Sigmoid colon (tissue), 4 donors: Measurements from ENCODE around the gene KAT2B.

Experiments
- EP300 ChIP-seq, 4 donors: sonication (generic); formaldehyde crosslinking; IDR thresholded peaks; one replicate each; pipeline ENCODE4 v1.6.1; 2017; ENCODE audit warnings: antibody characterized with exemption in 4 of 4
- POLR2A ChIP-seq, 2 donors: fragments of 450-650 bp; IDR thresholded peaks; one replicate each; pipeline ENCODE4 v1.6.1; 2016; ENCODE audit warnings: antibody characterized with exemption in 2 of 2, mild to moderate bottlenecking in 2 of 2, moderate library complexity in 2 of 2
- POLR2AphosphoS5 ChIP-seq, 4 donors: sonication (generic); formaldehyde crosslinking; IDR thresholded peaks; one replicate each; pipeline ENCODE4 v1.6.1; 2017; ENCODE audit warnings: antibody characterized with exemption in 4 of 4
- TF ChIP-seq, protein P1 (sequence below), 4 experiments: fragments of 450-650 bp in 3 of 4; fragments of 200-600 bp in 1 of 4; IDR thresholded peaks; one replicate each; pipeline ENCODE4 v1.5.1; 2016 to 2019; ENCODE audit warnings: antibody characterized with exemption in 4 of 4, mild to moderate bottlenecking in 3 of 4, moderate library complexity in 2 of 4

DNA sequence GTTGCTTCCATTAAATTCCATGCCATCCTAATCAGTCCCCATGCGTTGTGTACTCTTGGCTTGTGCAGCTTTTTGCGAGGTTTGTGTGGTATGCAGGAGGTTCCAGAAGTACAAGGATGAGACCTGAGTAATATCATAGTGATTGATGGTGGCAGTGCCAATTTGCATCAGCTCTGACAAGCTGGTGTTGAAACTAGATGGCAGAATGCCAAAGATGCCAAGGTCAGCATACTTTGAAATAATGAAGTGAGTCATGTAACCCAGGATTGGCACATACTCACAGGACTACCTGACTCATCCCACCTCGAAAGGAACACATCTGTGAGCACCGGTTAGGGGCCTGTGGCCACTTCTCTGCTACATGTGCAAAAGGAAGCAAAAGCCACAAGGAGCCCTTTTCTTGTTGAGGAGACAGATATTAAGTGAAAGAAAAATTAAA is 14.3 kb downstream of the KAT2B start:
- TF ChIP-seq, protein P1, sequence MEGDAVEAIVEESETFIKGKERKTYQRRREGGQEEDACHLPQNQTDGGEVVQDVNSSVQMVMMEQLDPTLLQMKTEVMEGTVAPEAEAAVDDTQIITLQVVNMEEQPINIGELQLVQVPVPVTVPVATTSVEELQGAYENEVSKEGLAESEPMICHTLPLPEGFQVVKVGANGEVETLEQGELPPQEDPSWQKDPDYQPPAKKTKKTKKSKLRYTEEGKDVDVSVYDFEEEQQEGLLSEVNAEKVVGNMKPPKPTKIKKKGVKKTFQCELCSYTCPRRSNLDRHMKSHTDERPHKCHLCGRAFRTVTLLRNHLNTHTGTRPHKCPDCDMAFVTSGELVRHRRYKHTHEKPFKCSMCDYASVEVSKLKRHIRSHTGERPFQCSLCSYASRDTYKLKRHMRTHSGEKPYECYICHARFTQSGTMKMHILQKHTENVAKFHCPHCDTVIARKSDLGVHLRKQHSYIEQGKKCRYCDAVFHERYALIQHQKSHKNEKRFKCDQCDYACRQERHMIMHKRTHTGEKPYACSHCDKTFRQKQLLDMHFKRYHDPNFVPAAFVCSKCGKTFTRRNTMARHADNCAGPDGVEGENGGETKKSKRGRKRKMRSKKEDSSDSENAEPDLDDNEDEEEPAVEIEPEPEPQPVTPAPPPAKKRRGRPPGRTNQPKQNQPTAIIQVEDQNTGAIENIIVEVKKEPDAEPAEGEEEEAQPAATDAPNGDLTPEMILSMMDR (IDR thresholded peaks at IDR 0.05) = no peak
- no peak for TF ChIP-seq POLR2A (IDR thresholded peaks at IDR 0.05)
- no peak for TF ChIP-seq EP300 (IDR thresholded peaks at IDR 0.05)
- TF ChIP-seq POLR2AphosphoS5 (IDR thresholded peaks at IDR 0.05) = peak in 1 of 4 donors; percentile 59
